ENCODE results near the gene TOM1L2.

The TOM1L2 gene

GRCh38 chr17:17928398-17929287 is 43.6 kb downstream of the TOM1L2 start:
- no peak for TF ChIP-seq CTCF (IDR thresholded peaks at IDR 0.05; ENCODE audit: low read depth, low read length)
- no peak for DNase-seq (ENCODE audit: extremely low read depth, low read depth)

GRCh38 chr17:17926840-17927449 is 45.3 kb downstream of the TOM1L2 start:
- no peak for DNase-seq (ENCODE audit: extremely low read depth, low read depth)
- no peak for TF ChIP-seq CTCF (IDR thresholded peaks at IDR 0.05; ENCODE audit: low read depth, low read length)

- no peak for TF ChIP-seq CTCF (IDR thresholded peaks at IDR 0.05; ENCODE audit: low read depth, low read length)
- DNase-seq (ENCODE audit: extremely low read depth, low read depth) = no peak
Observed at GRCh38 chr17:17926036-17926435, 46.2 kb downstream of the TOM1L2 start.

GRCh38 chr17:17924857-17925250 is 47.3 kb downstream of the TOM1L2 start:
- no peak for TF ChIP-seq CTCF (IDR thresholded peaks at IDR 0.05; ENCODE audit: low read depth, low read length)
- DNase-seq (ENCODE audit: extremely low read depth, low read depth) = no peak

GRCh38 chr17:17924131-17924856 is 47.9 kb downstream of the TOM1L2 start:
- TF ChIP-seq CTCF (IDR thresholded peaks at IDR 0.05; ENCODE audit: low read depth, low read length) = no peak
- no peak for DNase-seq (ENCODE audit: extremely low read depth, low read depth)

- TF ChIP-seq CTCF (IDR thresholded peaks at IDR 0.05; ENCODE audit: low read depth, low read length) = no peak
- no peak for DNase-seq (ENCODE audit: extremely low read depth, low read depth)
Observed at GRCh38 chr17:17922070-17922614, 50.1 kb downstream of the TOM1L2 start.
